Neural progenitor cell (in vitro differentiated cells): Measurements from ENCODE around the gene EFEMP1. TPM values are rescaled to one million over a fixed set of nuclear protein-coding genes. Genes with fewer than 3 reads are reported as not detected.
"Not testable (repeated sequence)": the region's sequence is repeated elsewhere in the genome, so short reads cannot be mapped to it uniquely, and the experiment has no call there.

Experiments used
- DNase-seq: peaks from one replicate; pipeline ENCODE4 v3.0.0-alpha.2; 2016; ENCODE audit warnings: low spot score
- H2AFZ ChIP-seq: fragments of 200-600 bp; sonication (generic); replicated peaks from 2 replicates; pipeline ENCODE4 v1.6.1; 2016; ENCODE audit warnings: antibody characterized with exemption
- H3F3A ChIP-seq: fragments of 200-600 bp; sonication (generic); 2 replicates; pipeline ENCODE4 v1.6.1; 2016; ENCODE audit warnings: antibody characterized with exemption, low read depth
- H3K27ac ChIP-seq: fragments of 200-600 bp; sonication (generic); 2 replicates; pipeline ENCODE4 v1.5.1; 2016; ENCODE audit warnings: mild to moderate bottlenecking
- H3K27me3 ChIP-seq: fragments of 200-600 bp; sonication (generic); 2 replicates; pipeline ENCODE4 v1.6.1; 2016; ENCODE audit warnings: mild to moderate bottlenecking, moderate library complexity
- H3K36me3 ChIP-seq: fragments of 200-600 bp; sonication (generic); 2 replicates; pipeline ENCODE4 v1.5.1; 2016
- H3K4me1 ChIP-seq: fragments of 200-600 bp; sonication (generic); 2 replicates; pipeline ENCODE4 v1.6.1; 2016; ENCODE audit warnings: mixed run types
- H3K4me2 ChIP-seq: fragments of 200-600 bp; sonication (generic); 2 replicates; pipeline ENCODE4 v1.6.1; 2016
- H3K4me3 ChIP-seq: fragments of 200-600 bp; sonication (generic); 2 replicates; pipeline ENCODE4 v1.5.1; 2016
- H3K79me2 ChIP-seq: fragments of 200-600 bp; sonication (generic); 2 replicates; pipeline ENCODE4 v1.6.1; 2016; ENCODE audit warnings: low read depth
- H3K9ac ChIP-seq: fragments of 200-600 bp; sonication (generic); 2 replicates; pipeline ENCODE4 v1.6.1; 2016
- H3K9me3 ChIP-seq: fragments of 200-600 bp; sonication (generic); 2 replicates; pipeline ENCODE4 v1.5.1; 2016; ENCODE audit warnings: low read depth
- H4K20me1 ChIP-seq: fragments of 200-600 bp; sonication (generic); 2 replicates; pipeline ENCODE4 v1.6.1; 2016; ENCODE audit warnings: low read depth
- H3K27ac Mint-ChIP-seq: 3 replicates; pipeline ENCODE4 v1.8.0; 2021; ENCODE audit warnings: mixed read lengths
- H3K27me3 Mint-ChIP-seq: 2 replicates; pipeline ENCODE4 v1.8.0; 2022; ENCODE audit warnings: low read depth, mild to moderate bottlenecking, inconsistent platforms, moderate library complexity, mixed read lengths; ENCODE audit not compliant: insufficient read depth
- H3K36me3 Mint-ChIP-seq: 3 replicates; pipeline ENCODE4 v1.8.0; 2021; ENCODE audit warnings: mixed read lengths
- H3K4me1 Mint-ChIP-seq: 3 replicates; pipeline ENCODE4 v1.8.0; 2021; ENCODE audit warnings: mixed read lengths
- H3K4me3 Mint-ChIP-seq: 3 replicates; pipeline ENCODE4 v1.8.0; 2021; ENCODE audit warnings: mild to moderate bottlenecking, moderate library complexity, mixed read lengths
- H3K9me3 Mint-ChIP-seq: 3 replicates; pipeline ENCODE4 v1.8.0; 2020; ENCODE audit warnings: mixed read lengths
- EZH2 ChIP-seq: fragments of 200-600 bp; sonication (generic); IDR thresholded peaks from 2 replicates; pipeline ENCODE4 v1.6.1; 2017; ENCODE audit warnings: antibody characterized with exemption, mild to moderate bottlenecking, moderate library complexity
- EZH2phosphoT487 ChIP-seq: fragments of 200-600 bp; sonication (generic); IDR thresholded peaks from 2 replicates; pipeline ENCODE4 v1.6.1; 2017; ENCODE audit warnings: antibody characterized with exemption
- total RNA-seq: library from RNA; depleted of rRNA; stranded (reverse); fragments of >200 nt; gene quantifications from 2 replicates; pipeline ENCODE4 v1.2.3, GENCODE V29; 2015; ENCODE audit warnings: low replicate concordance
- TF ChIP-seq, protein P1 (sequence below): fragments of 200-600 bp; sonication (generic); IDR thresholded peaks from 2 replicates; pipeline ENCODE4 v1.5.1; 2017; ENCODE audit warnings: antibody characterized with exemption, mild to moderate bottlenecking

EFEMP1 gene
- total RNA-seq, 1 donor from 2014 or later: 25.5 TPM

- Histone ChIP-seq H3K36me3 (no peaks in the 10 kb centered on the region), H3K9me3 (no peaks in the 10 kb centered on the region)
- no peak overlapping the region for H3K27ac Mint-ChIP-seq
Measured at GRCh38 chr2:55837073-55837472, 86.5 kb downstream of the EFEMP1 start.

DNA sequence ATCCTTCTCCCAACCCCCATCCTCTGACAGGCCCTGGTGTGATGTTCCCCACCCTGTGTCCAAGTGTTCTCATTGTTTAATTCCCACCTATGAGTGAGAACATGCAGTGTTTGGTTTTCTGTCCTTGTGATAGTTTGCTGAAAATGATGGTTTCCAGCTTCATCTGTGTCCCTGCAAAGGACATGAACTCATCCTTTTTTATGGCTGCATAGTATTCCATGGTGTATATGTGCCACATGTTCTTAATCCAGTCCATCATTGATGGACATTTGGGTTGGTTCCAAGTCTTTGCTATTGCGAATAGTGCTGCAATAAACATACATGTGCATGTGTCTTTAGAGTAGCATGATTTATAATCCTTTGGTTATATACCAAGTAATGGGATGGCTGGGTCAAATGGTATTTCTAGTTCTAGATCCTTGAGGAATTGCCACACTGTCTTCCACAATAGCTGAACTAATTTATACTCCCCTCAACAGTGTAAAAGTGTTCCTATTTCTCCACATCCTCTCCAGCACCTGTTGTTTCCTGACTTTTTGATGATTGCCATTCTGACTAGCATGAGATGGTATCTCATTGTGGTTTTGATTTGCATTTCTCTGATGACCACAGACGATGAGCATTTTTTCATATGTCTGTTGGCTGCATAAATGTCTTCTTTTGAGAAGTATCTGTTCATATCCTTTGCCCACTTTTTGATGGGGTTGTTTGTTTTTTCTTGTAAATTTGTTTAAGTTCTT lies 91.7 kb downstream of the EFEMP1 start:
- not testable (repeated sequence) for H3K27ac ChIP-seq, H3K36me3 Mint-ChIP-seq, H3K79me2 ChIP-seq, H3K36me3 ChIP-seq, H3K27ac Mint-ChIP-seq, DNase-seq, H3K4me2 ChIP-seq, H3K9ac ChIP-seq, H3K4me3 Mint-ChIP-seq, H3F3A ChIP-seq, H2AFZ ChIP-seq, H3K4me1 Mint-ChIP-seq, H3K4me3 ChIP-seq, H3K27me3 Mint-ChIP-seq, H3K4me1 ChIP-seq, H3K27me3 ChIP-seq, H3K9me3 ChIP-seq, H4K20me1 ChIP-seq
- peaks cover 16% of the 10 kb centered on the region for H3K9me3 Mint-ChIP-seq

More at GRCh38 chr2:55837073-55837472, 86.5 kb downstream of the EFEMP1 start:
- DNase-seq: peak; percentile 57
- Histone ChIP-seq H3K4me2 (no peak overlapping the region), H3F3A (no peaks in the 10 kb centered on the region), H4K20me1 (no peaks in the 10 kb centered on the region), H3K27me3 (no peaks in the 10 kb centered on the region), H3K4me3 (no peak overlapping the region), H3K27ac (no peak overlapping the region), H3K9ac (no peak overlapping the region), H3K4me1 (peaks cover 14% of the 10 kb centered on the region), H3K79me2 (no peaks in the 10 kb centered on the region), H2AFZ (peak overlapping the region; percentile 98)
- Mint-ChIP-seq H3K27me3 (peaks cover 3% of the 10 kb centered on the region), H3K4me1 (peaks cover 11% of the 10 kb centered on the region), H3K36me3 (no peaks in the 10 kb centered on the region), H3K4me3 (no peak overlapping the region), H3K9me3 (peaks cover 14% of the 10 kb centered on the region)
- TF ChIP-seq, protein P1, sequence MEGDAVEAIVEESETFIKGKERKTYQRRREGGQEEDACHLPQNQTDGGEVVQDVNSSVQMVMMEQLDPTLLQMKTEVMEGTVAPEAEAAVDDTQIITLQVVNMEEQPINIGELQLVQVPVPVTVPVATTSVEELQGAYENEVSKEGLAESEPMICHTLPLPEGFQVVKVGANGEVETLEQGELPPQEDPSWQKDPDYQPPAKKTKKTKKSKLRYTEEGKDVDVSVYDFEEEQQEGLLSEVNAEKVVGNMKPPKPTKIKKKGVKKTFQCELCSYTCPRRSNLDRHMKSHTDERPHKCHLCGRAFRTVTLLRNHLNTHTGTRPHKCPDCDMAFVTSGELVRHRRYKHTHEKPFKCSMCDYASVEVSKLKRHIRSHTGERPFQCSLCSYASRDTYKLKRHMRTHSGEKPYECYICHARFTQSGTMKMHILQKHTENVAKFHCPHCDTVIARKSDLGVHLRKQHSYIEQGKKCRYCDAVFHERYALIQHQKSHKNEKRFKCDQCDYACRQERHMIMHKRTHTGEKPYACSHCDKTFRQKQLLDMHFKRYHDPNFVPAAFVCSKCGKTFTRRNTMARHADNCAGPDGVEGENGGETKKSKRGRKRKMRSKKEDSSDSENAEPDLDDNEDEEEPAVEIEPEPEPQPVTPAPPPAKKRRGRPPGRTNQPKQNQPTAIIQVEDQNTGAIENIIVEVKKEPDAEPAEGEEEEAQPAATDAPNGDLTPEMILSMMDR: no peak
- TF ChIP-seq EZH2: no peak
- no peak for TF ChIP-seq EZH2phosphoT487

- Mint-ChIP-seq H3K9me3 (peaks cover 6% of the 10 kb centered on the region), H3K36me3 (no peaks in the 10 kb centered on the region), H3K27ac (no peak overlapping the region), H3K4me1 (no peaks in the 10 kb centered on the region), H3K4me3 (no peak overlapping the region), H3K27me3 (peaks cover 2% of the 10 kb centered on the region)
- Histone ChIP-seq H3F3A (no peaks in the 10 kb centered on the region), H3K36me3 (no peaks in the 10 kb centered on the region), H3K4me3 (no peak overlapping the region), H3K79me2 (no peaks in the 10 kb centered on the region), H3K4me2 (no peak overlapping the region), H4K20me1 (no peaks in the 10 kb centered on the region), H3K4me1 (no peaks in the 10 kb centered on the region), H2AFZ (no peak overlapping the region), H3K27ac (no peak overlapping the region), H3K9ac (no peak overlapping the region), H3K27me3 (no peaks in the 10 kb centered on the region), H3K9me3 (no peaks in the 10 kb centered on the region)
- TF ChIP-seq, protein P1: no peak
- TF ChIP-seq EZH2phosphoT487: no peak
- no peak for TF ChIP-seq EZH2
- no peak for DNase-seq
Measured at GRCh38 chr2:55827855-55828254, 95.7 kb downstream of the EFEMP1 start.

DNA sequence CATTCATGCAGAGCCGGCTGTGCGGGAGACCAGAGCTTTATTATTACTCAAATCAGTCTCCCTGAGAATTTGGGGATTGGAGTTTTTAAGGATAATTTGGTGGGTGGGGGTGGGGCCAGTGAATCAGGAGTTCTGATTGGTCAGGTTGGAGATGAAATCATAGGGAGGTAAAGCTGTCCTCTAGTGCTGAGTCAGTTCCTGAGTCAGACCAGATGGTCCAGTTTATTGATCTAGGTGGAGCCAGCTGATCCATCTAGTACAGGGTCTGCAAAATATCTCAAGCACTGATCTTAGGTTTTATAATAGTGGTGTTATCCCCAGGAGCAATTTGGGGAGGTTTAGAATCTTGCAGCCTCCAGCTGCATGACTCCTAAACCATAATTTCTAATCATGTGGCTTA lies 96.2 kb downstream of the EFEMP1 start:
- H3K27me3 Mint-ChIP-seq, H3K4me1 ChIP-seq, H3K4me1 Mint-ChIP-seq, DNase-seq, H3K4me3 ChIP-seq, H3K9me3 ChIP-seq, H3K4me3 Mint-ChIP-seq, H3K4me2 ChIP-seq, H3K36me3 Mint-ChIP-seq, H3K36me3 ChIP-seq, H3K9ac ChIP-seq, H4K20me1 ChIP-seq, H2AFZ ChIP-seq, H3K27ac Mint-ChIP-seq, H3K9me3 Mint-ChIP-seq, H3K79me2 ChIP-seq, H3K27ac ChIP-seq, H3F3A ChIP-seq, H3K27me3 ChIP-seq: not testable (repeated sequence)
